DND-41 (cell line): Measurements from ENCODE around the gene OVOL1.

ENCODE experiments used
- CTCF ChIP-seq: IDR thresholded peaks from 2 replicates; pipeline ENCODE4 v1.5.1; 2012; ENCODE audit warnings: borderline replicate concordance, low read length, moderate library complexity, mild to moderate bottlenecking; ENCODE audit not compliant: poor library complexity, severe bottlenecking; ENCODE audit errors: extremely low read depth
- EZH2 ChIP-seq: IDR thresholded peaks from 3 replicates; pipeline ENCODE4 v1.6.1; 2012; ENCODE audit warnings: borderline replicate concordance, low read depth, mild to moderate bottlenecking, moderate library complexity, low read length, inconsistent platforms; ENCODE audit not compliant: severe bottlenecking

GRCh38 chr11:65786008-65786785 lies 666 bp upstream of the OVOL1 start:
- TF ChIP-seq EZH2 = no peak
- no peak for TF ChIP-seq CTCF
